Stimulated activated CD8-positive, alpha-beta memory T cell treated with anti-CD3 and anti-CD28 coated beads, Interleukin-12 subunit alpha, Interleukin-12 subunit beta, amount 100 ng/mL, for 24 hours (primary cell): ENCODE measurements around the gene PCMTD2.

Experiments used
- DNase-seq: peaks from one replicate; pipeline ENCODE4 v3.0.0-alpha.2; 2020; ENCODE audit errors: extremely low read depth

Gene PCMTD2

GRCh38 chr20:64255361-64256281, at the start of gene PCMTD2:
Gene PCMTD2, plus strand, starts transcription at chr20:64255748. Its CDS starts 4,218 bp downstream, at chr20:64259966.
- peak; percentile 53 for DNase-seq

DNA sequence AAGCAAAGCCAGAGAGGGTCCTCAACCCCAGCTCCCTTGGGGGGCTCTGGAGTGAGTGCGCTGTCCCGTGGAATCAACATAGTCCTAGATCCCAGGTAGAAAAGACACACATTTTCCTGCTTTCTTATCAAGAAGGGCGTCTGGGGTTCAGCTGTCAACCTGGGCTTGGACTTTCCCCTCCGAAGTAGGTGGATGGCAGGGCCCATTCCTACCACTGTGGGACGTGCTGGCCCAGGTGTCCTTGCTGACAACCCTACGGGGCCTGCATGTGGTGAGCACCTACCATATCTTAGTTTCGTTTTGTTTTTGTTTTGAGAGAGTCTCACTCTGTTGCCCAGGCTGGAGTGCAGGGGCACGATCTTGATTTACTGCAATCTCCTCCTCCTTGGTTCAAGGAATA, 48.9 kb upstream of the PCMTD2 start:
- DNase-seq, result no peak

GRCh38 chr20:64207641-64208590, 47.6 kb upstream of the PCMTD2 start:
- no peak for DNase-seq

- no peak for DNase-seq
These were observed 46.4 kb upstream of the PCMTD2 start for GRCh38 chr20:64209148-64209547.

DNA sequence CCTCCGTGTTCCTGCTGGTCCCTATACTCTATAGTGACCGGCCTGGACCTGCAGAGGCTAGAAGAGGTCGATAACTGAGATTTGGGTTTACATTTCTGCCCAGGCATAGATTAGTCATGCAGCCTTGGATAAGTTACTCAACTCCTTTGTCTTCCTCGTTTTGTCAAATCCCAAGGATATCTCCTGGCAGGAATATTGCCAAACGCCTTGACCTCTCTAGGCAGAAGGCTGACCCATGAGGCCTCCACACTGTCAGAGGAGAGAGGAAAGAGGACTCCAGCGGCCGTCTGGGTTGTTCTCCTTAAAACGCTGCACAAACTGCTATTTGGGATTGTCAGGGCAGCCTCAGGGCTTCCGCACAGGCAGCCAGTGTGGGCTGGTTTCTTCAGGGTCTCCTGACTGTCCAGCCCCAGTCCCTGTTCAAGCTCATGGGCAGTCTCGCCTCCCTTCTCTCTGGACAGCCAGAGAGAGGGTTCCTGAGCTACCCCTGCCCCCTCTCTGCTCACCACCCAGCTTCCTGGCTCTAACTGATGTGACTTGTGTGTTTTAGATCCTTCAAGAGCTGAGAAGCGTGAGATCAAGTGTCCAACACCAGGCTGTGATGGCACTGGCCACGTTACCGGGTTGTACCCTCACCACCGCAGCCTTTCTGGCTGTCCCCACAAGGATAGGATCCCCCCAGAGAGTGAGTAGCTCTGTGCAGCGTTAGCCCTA, 44.7 kb upstream of the PCMTD2 start:
- no peak for DNase-seq

- DNase-seq, result no peak
These were observed 43.5 kb upstream of the PCMTD2 start for GRCh38 chr20:64211874-64212658.

GRCh38 chr20:64212755-64213154, 42.8 kb upstream of the PCMTD2 start:
- DNase-seq, result no peak

GRCh38 chr20:64214113-64214512, 41.4 kb upstream of the PCMTD2 start:
- no peak for DNase-seq

DNA sequence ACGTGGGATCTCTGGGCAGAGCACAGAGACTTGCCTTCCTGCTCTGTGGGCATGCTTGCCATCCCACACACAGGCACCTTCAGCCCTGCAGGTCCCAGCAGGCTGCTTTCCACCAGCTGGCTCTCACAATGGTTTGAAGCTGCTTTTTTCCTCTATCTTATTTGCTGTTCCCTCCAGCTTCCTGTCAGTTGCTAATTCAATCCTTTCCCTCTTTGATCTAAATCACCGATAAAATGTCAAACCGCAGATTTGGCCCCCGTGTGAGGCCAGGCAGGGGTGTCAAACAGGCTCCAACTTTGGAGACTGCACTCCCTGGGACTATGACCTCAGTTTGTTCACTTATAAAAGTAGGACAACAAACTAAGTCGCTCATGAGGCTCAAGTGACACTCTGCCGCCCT, 40.6 kb upstream of the PCMTD2 start:
- DNase-seq, result no peak

GRCh38 chr20:64216036-64216435, 39.5 kb upstream of the PCMTD2 start:
- DNase-seq, result no peak

DNA sequence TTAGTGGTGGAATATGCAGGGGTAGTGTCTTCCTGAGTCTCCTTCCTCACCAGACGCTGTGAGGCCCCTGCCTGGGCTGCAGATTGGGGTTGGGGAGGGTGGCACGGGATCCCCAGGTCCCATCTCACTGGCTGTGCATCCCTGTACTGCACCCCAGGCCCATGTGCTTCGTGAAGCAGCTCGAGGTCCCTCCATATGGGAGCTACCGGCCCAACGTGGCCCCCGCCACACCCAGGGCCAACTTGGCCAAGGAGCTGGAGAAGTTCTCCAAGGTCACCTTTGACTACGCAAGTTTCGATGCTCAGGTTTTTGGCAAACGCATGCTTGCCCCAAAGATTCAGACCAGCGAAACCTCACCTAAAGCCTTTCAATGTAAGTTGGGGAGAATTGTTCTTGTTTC, 38.6 kb upstream of the PCMTD2 start:
- DNase-seq, result no peak

- DNase-seq, result no peak
These were observed 37.9 kb upstream of the PCMTD2 start for GRCh38 chr20:64217539-64218221.

GRCh38 chr20:64219202-64219601, 36.3 kb upstream of the PCMTD2 start:
- no peak for DNase-seq

GRCh38 chr20:64219730-64220129, 35.8 kb upstream of the PCMTD2 start:
- DNase-seq, result no peak

- no peak for DNase-seq
These were observed 35.1 kb upstream of the PCMTD2 start for GRCh38 chr20:64220420-64220819.

DNA sequence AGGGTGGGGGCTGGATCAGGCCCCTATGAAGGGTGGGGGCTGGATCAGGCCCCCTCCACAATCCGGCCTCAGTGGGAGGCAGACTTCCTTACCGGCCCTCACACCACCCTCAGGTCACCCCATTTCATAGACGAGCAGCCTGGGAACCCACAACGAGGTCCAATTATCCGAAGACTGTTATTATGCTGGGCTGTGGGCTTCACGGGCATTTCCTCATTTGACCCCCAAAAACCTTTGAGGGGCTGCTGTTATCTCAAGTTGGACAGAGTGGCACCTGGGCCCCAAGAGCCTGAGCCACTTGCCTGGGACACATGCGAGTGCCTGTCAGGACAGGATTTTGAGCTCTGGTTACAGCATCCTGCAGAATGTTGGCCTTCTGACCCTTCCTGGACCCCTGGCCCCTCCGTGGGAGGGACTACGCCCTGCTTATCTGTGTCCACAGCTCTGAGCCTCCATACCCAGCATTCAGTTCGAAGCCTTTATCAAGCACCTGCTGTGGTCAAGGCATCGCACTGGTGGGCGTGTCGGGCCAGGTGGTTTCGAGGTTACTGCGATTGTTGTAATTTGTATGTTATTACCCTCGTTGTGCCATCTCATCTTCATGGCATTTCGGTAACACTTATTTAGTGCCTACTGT, 34.5 kb upstream of the PCMTD2 start:
- DNase-seq, result no peak

DNA sequence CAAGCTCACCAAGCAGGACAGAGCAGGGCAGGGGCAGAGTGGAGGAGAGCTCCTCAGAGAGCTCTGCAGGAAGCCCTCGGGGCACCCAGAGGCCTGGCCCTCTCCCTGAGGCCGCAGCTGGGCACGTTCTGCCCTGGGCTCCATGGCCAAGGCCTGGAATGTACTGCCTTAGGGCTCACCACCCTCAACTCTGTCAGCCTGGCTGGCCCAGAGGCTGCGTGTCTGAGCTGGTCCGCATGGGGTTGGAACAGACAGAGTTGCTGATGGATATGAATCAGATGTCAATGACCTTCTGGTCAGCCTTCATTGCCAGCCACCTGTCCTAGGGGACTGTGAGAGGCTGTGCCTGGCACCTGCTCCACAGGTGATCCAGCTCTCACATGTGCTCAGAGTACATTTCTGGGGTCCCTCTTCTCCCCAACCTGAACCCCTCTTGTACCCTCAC, 33.2 kb upstream of the PCMTD2 start:
- DNase-seq, result no peak

DNA sequence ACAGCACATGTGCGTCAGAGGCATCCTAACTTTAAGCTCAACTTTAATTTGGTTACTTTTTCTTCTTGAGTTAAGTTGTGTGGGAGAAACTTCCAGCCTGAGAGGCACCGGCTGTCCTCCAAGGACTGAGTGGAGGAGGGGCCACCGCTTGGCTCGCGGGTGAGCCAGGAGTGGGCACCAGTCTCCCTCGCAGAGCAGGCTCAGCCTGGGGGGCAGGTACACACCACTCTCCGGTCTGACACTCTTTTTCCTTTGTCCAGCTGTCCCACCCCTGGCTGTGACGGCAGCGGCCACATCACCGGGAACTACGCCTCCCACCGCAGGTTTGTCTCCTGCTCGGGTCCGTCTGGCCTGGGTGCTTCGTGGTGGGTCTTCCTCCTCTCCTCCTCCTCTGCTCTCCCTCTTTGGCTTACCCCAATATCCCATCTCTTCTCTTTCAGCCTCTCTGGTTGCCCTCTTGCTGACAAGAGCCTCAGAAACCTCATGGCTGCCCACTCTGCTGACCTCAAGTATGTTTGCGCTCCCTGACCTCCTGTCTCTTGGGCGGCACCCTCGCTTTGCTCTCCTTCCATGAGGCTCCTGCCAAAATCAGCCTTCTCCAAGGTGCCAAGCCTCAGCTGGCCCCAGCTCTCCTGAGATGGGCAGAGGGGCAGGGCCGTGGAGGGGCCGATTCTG, 32.6 kb upstream of the PCMTD2 start:
- DNase-seq, result no peak

GRCh38 chr20:64223526-64224067, 32.0 kb upstream of the PCMTD2 start:
- no peak for DNase-seq
